Activated naive CD4-positive, alpha-beta T cell treated with anti-CD3 and anti-CD28 coated beads, Interleukin-2, amount 10 ng/mL, durations not matched to agents 7 days and 5 days (primary cell): ENCODE data around the gene FAM241B.

ENCODE experiments used
- CTCF ChIA-PET: fragments of 350-600 bp; sonication (Branson Sonifier 250); formaldehyde crosslinking; loops from one replicate; lab custom pipeline; 2021; ENCODE audit warnings: antibody characterized with exemption; lab: Charles Lee
- DNase-seq: peaks from one replicate; pipeline ENCODE4 v3.0.0-alpha.2; 2020
- H3K27ac Mint-ChIP-seq: one replicate; pipeline ENCODE4 v1.8.0; 2021; ENCODE audit warnings: mild to moderate bottlenecking, moderate library complexity, mixed read lengths
- H3K27me3 Mint-ChIP-seq: one replicate; pipeline ENCODE4 v1.8.0; 2021; ENCODE audit warnings: mild to moderate bottlenecking, mixed read lengths
- H3K36me3 Mint-ChIP-seq: one replicate; pipeline ENCODE4 v1.8.0; 2021; ENCODE audit warnings: mixed read lengths
- H3K4me1 Mint-ChIP-seq: one replicate; pipeline ENCODE4 v1.8.0; 2021; ENCODE audit warnings: mixed read lengths
- H3K4me3 Mint-ChIP-seq: one replicate; pipeline ENCODE4 v1.8.0; 2021; ENCODE audit warnings: mild to moderate bottlenecking, moderate library complexity, mixed read lengths
- H3K9me3 Mint-ChIP-seq: one replicate; pipeline ENCODE4 v1.8.0; 2021; ENCODE audit warnings: mixed read lengths

The FAM241B gene

DNA sequence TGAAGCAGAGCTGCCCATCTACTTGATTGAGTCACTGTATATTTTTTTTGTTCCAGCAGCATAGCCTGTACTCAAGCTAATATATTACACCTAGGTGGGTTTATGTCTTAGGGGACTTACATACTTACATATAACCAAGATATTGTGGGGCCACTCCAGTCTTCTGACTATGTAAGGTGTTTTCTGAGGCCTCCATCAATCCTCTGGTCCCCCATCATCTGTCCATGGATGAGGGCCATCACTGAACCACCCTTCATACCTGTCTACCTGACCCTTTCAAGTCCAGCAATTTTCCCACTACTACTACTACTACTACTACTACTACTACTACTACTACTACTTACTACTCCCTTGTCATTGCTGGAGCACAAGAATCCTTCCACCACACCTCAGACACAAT, 3.2 kb upstream of the FAM241B start:
- Mint-ChIP-seq H3K27me3 (peaks cover 9% of the 10 kb centered on the region), H3K4me3 (no peak overlapping the region), H3K27ac (no peak overlapping the region), H3K9me3 (peaks cover 24% of the 10 kb centered on the region), H3K4me1 (peaks cover 35% of the 10 kb centered on the region), H3K36me3 (peaks cover 13% of the 10 kb centered on the region)
- no peak for DNase-seq
- CTCF ChIA-PET = no interaction called here

DNA sequence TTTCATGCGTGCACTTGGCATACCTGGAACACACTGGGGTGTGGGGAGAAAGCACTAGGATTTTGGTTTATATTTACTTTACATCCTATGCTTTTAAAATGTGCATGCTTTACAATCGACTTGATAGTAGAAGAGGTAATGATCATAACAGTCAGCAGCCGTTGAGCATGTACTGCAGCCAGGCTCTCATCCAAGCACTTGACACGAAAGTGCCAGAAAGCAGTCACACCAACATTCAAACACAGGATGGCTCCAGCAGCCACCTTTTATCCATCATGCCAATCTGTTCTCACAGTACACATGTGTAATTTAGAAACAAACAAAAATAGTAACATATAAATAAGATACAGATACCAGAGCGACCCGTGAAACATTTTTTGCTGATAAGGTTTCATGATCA, 1.2 kb upstream of the FAM241B start:
- peaks cover 11% of the 10 kb centered on the region for H3K9me3 Mint-ChIP-seq
- H3K4me1 Mint-ChIP-seq = peaks cover 27% of the 10 kb centered on the region
- H3K27ac Mint-ChIP-seq = no peak overlapping the region
- CTCF ChIA-PET = interaction anchor here (0.8 to 2.9 kb wide), 15 partner anchors 8 to 289 kb away, joined by 3 to 13 read pairs (median 3); no protein-coding TSS in a partner anchor
- H3K27me3 Mint-ChIP-seq = peaks cover 9% of the 10 kb centered on the region
- H3K36me3 Mint-ChIP-seq = peaks cover 6% of the 10 kb centered on the region
- no peak overlapping the region for H3K4me3 Mint-ChIP-seq
- DNase-seq = no peak

DNA sequence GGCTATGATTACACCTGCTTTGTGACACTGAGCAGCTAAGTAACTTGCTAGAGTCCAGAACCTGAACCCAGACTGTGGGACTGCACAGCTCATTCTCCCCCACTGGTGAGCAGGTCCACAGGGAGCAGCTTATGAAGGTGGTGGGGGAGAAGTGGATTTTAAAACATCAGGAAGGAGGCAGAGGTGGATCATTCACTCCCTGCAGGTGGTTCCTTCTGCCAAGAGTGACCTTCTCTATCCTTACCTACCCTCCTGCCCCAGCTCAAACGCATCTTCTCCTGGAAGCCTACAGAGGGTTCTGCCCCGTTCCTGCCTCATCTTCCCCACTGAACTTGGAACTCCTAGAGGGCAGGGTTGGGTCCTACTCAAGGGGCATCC, 539 bp upstream of the FAM241B start:
- Mint-ChIP-seq H3K27me3 (peaks cover 9% of the 10 kb centered on the region), H3K27ac (no peak overlapping the region), H3K36me3 (peaks cover under 1% of the 10 kb centered on the region), H3K4me3 (peak overlapping the region; percentile 65), H3K9me3 (peaks cover 6% of the 10 kb centered on the region), H3K4me1 (peaks cover 21% of the 10 kb centered on the region)
- CTCF ChIA-PET = interaction anchor here (0.8 to 2.9 kb wide), 13 partner anchors 8 to 157 kb away, joined by 3 to 13 read pairs (median 4); no protein-coding TSS in a partner anchor
- DNase-seq = no peak

GRCh38 chr10:69630651-69631400, 779 bp downstream of the FAM241B start:
- Mint-ChIP-seq H3K9me3 (no peaks in the 10 kb centered on the region), H3K4me1 (peaks cover 14% of the 10 kb centered on the region), H3K27ac (no peak overlapping the region), H3K27me3 (peaks cover 9% of the 10 kb centered on the region), H3K36me3 (no peaks in the 10 kb centered on the region), H3K4me3 (peak overlapping the region; percentile 63)
- DNase-seq = no peak
- CTCF ChIA-PET = interaction anchor here (0.5 to 2.1 kb wide), 6 partner anchors 12 to 115 kb away, joined by 3 to 9 read pairs (median 6); no protein-coding TSS in a partner anchor

DNA sequence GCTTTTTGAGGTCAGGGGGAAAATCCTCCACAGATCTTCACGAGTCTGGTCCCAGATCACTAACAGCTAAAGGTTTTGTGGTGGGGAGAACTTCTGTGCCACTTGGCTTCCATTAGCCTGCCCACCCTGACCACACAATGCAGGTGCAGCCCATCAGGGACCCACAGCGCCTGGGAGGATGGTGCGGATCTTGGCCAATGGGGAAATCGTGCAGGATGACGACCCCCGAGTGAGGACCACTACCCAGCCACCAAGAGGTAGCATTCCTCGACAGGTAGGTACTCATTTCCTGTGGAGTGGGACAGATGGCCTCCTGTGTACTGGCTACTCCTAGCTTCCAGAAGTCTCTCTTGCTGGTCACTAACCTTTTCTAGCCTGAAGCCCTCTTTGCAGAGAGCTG, 1.5 kb downstream of the FAM241B start:
- Mint-ChIP-seq H3K9me3 (no peaks in the 10 kb centered on the region), H3K27ac (no peak overlapping the region)

DNA sequence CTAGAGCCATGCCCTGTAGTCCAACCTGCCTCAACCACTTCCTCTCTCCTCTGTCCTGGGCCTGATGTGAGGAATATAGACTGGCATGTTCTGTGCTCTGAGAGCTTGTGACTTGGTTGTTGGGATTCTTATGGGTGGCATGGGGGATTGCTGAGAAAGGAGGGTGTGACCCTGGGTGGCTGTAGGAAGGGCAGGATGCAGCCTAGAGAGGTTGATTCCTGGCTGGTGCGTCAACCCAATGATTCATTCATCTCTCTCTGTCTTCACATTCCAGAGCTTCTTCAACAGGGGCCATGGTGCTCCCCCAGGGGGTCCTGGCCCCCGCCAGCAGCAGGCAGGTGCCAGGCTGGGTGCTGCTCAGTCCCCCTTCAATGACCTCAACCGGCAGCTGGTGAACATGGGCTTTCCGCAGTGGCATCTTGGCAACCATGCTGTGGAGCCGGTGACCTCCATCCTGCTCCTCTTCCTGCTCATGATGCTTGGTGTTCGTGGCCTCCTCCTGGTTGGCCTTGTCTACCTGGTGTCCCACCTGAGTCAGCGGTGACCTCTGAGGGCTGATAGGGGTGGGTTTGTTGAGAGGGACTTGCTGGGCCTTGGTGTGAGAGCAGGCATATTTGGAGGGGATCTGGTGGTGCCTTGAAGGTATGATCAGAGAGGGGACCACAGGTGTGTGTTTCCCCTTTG, 2.6 kb downstream of the FAM241B start:
- Mint-ChIP-seq H3K4me1 (peaks cover 14% of the 10 kb centered on the region), H3K27ac (no peak overlapping the region), H3K4me3 (no peak overlapping the region), H3K27me3 (peaks cover 9% of the 10 kb centered on the region), H3K36me3 (no peaks in the 10 kb centered on the region), H3K9me3 (no peaks in the 10 kb centered on the region)
- DNase-seq = no peak
- CTCF ChIA-PET = interaction anchor here (0.7 to 2.1 kb wide), 5 partner anchors 7 to 117 kb away, joined by 3 to 9 read pairs (median 6); no protein-coding TSS in a partner anchor

More for the DNA sequence above, 1.5 kb downstream of the FAM241B start:
- Mint-ChIP-seq H3K36me3 (no peaks in the 10 kb centered on the region), H3K4me1 (peaks cover 14% of the 10 kb centered on the region), H3K27me3 (peaks cover 9% of the 10 kb centered on the region), H3K4me3 (peak overlapping the region; percentile 63)
- no peak for DNase-seq
- CTCF ChIA-PET = interaction anchor here (0.7 to 2.1 kb wide), 6 partner anchors 8 to 116 kb away, joined by 3 to 9 read pairs (median 6); no protein-coding TSS in a partner anchor

DNA sequence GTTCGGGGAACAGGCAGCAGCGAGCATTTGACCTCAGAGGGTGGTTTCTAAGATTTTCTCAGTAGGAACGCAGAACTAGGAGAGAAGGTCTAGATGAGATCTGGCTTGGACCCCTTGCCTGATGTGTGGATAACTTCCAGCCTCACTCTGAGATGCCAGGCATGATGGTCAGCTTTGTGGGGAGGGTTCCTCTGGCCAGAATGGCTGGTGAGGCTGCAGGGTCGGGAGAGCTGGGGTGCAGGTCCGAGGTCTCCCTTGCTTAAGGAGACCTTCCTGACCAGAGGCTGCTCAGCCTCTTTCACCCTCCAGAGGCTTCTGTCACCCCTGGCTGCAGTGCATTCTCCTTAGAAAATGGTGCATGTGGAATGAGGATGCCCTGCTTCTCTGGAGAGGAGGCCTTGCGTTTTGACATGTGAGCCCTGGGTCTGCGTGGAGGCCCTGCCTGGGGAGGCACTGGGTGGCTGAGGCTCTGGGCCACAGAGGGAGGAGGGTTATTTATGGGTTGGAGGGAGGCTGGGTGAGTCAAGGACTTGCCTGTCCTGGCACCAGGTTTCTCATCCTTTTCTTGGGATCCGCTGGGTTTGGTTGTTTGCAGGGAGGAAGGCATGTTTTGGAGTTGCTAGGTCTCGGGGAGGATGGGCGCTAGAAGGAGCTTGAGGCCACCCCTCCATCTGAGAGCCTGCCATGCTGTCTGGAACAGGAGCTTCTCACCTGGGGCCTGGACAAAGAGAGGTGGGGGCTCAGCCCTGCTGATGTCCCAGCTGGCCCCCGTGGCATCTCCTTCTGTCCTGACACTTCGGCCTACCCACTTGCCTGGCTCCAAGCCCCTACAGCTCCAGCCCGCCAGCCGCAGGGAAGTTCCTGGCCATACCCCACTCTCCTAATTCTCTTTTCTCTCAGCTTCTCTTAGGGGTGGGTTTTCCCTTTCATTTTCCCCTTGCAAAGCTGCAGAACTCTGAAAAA, 3.9 kb downstream of the FAM241B start:
- H3K9me3 Mint-ChIP-seq = no peaks in the 10 kb centered on the region
- peaks cover 14% of the 10 kb centered on the region for H3K4me1 Mint-ChIP-seq
- H3K27ac Mint-ChIP-seq = no peak overlapping the region
- H3K27me3 Mint-ChIP-seq = no peaks in the 10 kb centered on the region
- no peak overlapping the region for H3K4me3 Mint-ChIP-seq
- CTCF ChIA-PET = interaction anchor here (0.9 to 13.1 kb wide), 2 partner anchors 9 to 119 kb away, joined by 4 to 302 read pairs; no protein-coding TSS in a partner anchor
- no peak for DNase-seq
- H3K36me3 Mint-ChIP-seq = no peaks in the 10 kb centered on the region

- no peaks in the 10 kb centered on the region for H3K36me3 Mint-ChIP-seq
- peaks cover 11% of the 10 kb centered on the region for H3K4me1 Mint-ChIP-seq
- no peak overlapping the region for H3K4me3 Mint-ChIP-seq
- no peak overlapping the region for H3K27ac Mint-ChIP-seq
- peaks cover under 1% of the 10 kb centered on the region for H3K27me3 Mint-ChIP-seq
- DNase-seq = no peak
- CTCF ChIA-PET = interaction anchor here (0.9 to 13.1 kb wide), 8 partner anchors 8 to 185 kb away, joined by 3 to 302 read pairs (median 4); partner anchors contain the start of gene NEUROG3
- no peaks in the 10 kb centered on the region for H3K9me3 Mint-ChIP-seq
Observed at GRCh38 chr10:69634759-69635425, 4.8 kb downstream of the FAM241B start.

DNA sequence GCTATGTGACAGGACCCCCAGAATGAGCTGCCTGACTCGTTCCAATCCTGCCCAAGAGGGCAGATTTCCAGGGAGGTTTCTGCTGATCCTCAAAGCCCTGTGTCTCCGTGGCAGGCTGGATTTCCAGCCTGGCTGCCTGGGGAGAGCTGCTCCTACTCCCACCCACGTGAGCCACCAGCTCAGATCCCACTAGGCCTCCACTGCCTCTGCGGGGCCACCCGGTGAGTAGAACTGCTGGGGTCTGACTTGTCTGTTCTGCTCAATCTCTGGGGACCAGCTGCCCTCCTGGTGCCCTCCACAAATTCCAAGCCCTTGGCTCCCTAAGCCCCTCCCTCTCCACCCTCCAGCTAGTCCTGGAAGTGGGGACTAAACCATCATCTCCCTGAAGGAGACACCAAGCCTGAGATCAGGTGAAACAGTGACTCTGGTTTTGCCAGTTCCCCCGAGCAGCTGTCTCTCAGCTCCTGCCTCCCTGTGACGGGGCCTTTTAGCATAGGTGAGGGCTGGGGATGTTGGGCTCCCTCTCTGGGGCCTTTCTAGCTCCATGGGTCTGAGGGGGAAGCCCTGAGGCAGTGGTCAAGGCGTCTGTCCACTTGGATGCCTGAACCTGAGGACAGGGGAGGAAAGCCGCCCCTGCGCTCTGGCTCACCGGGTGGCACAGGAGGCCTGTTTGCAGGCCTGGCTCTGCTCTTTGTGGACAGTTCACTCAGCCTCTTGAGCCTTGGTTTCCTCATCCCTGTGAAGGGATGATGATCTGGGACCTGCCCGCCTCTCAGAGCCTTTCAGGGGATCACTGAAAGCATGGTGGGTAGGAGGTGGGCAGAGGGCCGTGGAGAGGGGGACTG, 5.6 kb downstream of the FAM241B start:
- Mint-ChIP-seq H3K9me3 (no peaks in the 10 kb centered on the region), H3K36me3 (no peaks in the 10 kb centered on the region), H3K4me3 (no peak overlapping the region), H3K4me1 (peaks cover 9% of the 10 kb centered on the region), H3K27ac (no peak overlapping the region), H3K27me3 (peaks cover 8% of the 10 kb centered on the region)
- CTCF ChIA-PET = interaction anchor here (0.9 to 13.1 kb wide), 8 partner anchors 7 to 186 kb away, joined by 3 to 302 read pairs (median 8); partner anchors contain the start of gene NEUROG3
- DNase-seq = no peak

- CTCF ChIA-PET = interaction anchor here (0.9 to 13.1 kb wide), 16 partner anchors 8 to 186 kb away, joined by 3 to 302 read pairs (median 4); partner anchors contain the start of gene NEUROG3
- Mint-ChIP-seq H3K4me3 (no peak overlapping the region), H3K36me3 (no peaks in the 10 kb centered on the region), H3K27me3 (peaks cover 14% of the 10 kb centered on the region), H3K4me1 (peaks cover 6% of the 10 kb centered on the region), H3K27ac (no peak overlapping the region), H3K9me3 (no peaks in the 10 kb centered on the region)
- no peak for DNase-seq
Observed at GRCh38 chr10:69636273-69636575, 6.2 kb downstream of the FAM241B start.

DNA sequence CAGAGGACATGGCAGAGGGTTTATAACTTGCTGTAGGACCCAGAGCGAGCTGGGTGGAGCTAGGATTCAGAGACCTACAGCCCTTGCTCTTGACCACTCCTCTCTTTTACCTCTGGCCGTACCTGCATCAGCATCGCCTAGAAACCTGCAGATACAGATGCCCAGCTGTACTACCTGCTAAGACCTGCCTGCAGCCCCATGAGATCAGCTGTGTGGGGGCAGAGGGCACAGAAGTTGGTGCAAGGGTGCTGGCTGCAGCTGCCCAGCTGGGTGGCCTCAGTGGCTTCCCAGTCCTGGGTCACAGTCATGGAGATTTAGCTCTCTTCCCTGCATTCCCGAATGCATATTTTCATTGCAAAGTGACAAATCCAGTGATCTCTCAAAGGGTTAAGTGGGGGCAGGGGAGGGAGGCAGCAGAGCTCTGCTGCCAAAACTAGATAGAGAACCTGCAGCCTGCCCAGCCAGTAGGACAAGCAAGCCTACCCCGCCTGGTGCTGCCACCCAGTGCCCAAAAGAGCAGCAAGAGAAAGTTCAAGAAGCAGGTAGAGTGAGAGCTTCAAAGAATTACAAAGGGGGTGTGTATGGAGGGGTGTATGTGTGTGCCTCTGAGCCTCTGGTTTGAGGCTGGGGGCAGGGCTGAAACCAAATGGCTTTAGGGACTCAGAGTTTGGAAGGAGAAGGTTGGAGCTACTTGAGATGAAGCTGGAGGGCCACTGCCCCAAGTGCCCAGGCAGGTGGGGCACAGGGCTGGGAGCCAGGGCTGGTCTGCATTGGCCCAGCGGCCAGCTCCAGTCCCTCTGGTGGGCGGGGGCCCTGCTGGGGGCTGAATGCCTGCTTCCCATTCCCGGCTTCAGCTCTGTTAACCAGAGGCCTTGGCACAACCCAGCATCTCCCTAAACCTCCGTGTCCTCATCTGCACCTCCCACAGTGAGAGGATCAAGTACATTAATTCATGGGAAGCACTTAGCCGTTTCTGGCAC, 6.9 kb downstream of the FAM241B start:
- Mint-ChIP-seq H3K27me3 (peaks cover 19% of the 10 kb centered on the region), H3K36me3 (no peaks in the 10 kb centered on the region), H3K4me3 (no peak overlapping the region), H3K27ac (no peak overlapping the region), H3K9me3 (no peaks in the 10 kb centered on the region), H3K4me1 (peaks cover under 1% of the 10 kb centered on the region)
- CTCF ChIA-PET = interaction anchor here (0.9 to 13.1 kb wide), 19 partner anchors 8 to 133 kb away, joined by 3 to 302 read pairs (median 4); partner anchors contain the start of gene NEUROG3
- DNase-seq = peak; percentile 65
